NB4 (cell line): ENCODE data around the gene CHST15.

Source experiments
- CTCF ChIP-seq: IDR thresholded peaks from one replicate; pipeline ENCODE4 v1.5.1; 2012; ENCODE audit warnings: low read depth, low read length
- POLR2A ChIP-seq: IDR thresholded peaks from 2 replicates; pipeline ENCODE4 v1.6.1; 2011; ENCODE audit warnings: mild to moderate bottlenecking; ENCODE audit not compliant: insufficient read length; ENCODE audit errors: extremely low read depth
- TF ChIP-seq, protein P1 (sequence below): IDR thresholded peaks from 2 replicates; pipeline ENCODE4 v1.6.1; 2011; ENCODE audit warnings: low read depth, low read length

DNA sequence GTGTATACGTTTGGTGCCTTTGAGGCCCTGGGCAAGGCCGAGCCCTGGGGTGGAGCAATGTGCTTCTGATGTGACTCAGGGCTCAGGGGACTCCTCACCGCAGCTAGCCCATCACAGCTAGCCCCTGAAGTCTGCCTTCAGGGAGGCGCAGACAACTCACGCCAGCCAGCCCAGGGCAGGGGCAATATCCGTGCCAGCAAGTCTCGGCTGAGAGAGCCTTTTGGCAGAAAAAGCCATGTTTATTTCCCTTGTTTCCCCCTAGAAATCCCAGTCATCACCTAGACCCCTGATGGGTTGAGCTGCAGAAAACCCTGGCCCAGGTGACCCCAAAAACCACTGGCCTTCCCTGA is 90.4 kb downstream of the CHST15 start:
- TF ChIP-seq CTCF (no peak), POLR2A (no peak)
- TF ChIP-seq, protein P1, sequence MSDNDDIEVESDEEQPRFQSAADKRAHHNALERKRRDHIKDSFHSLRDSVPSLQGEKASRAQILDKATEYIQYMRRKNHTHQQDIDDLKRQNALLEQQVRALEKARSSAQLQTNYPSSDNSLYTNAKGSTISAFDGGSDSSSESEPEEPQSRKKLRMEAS = no peak
